Measurements from ENCODE around the gene E4F1. TPM values are rescaled to one million over a fixed set of nuclear protein-coding genes. Genes with fewer than 3 reads are reported as not detected.

Gene E4F1
- total and polyA plus RNA-seq, 2 donors (not counting 3 experiments of a cell fraction or from before 2014, with no cell fraction given) = 28.6 to 32.7 TPM

DNA sequence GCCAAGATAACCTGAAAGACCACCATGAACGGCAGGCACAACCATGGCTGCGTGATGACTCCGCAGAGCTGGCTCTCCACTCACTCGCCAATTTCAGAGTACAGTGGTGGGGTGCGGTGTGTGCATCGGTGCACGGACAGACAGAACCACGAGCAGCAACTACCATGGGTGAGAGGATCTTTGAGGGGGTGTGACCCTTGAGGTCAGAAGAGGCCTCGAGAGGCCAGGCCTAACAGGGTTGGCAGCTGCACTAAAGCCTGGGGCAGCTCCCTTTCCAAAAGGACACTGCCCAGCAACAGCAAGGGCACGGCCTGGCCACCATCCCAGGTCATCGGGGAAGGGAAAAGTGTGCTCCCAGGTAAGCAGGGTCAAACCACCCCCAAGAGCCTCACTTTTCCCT is 29.9 kb downstream of the E4F1 start:
- Histone ChIP-seq H3K4me3 (replicated peaks in 1 of 3; ENCODE audit: insufficient read depth in 1 of 3, low read depth in 1 of 3, low read length in 3 of 3) (no peak overlapping the region), H3K9me3 (replicated peaks; ENCODE audit: control insufficient read depth, insufficient read depth, low read length) (no peaks in the 10 kb centered on the region), H4K20me1 (replicated peaks; ENCODE audit: control insufficient read depth, extremely low read depth, insufficient read depth, low read length) (no peaks in the 10 kb centered on the region), H3K9ac (replicated peaks; ENCODE audit: extremely low read depth, insufficient read depth, low read length) (no peak overlapping the region), H2AFZ (ENCODE audit: low read depth, low read length) (no peak overlapping the region), H3K27me3 (ENCODE audit: control insufficient read depth in 2 of 2, insufficient read depth in 2 of 2, low read length in 2 of 2) (no peaks in the 10 kb centered on the region), H3K4me1 (ENCODE audit: control insufficient read depth, extremely low read depth, insufficient read depth, low read length) (peaks cover 13% of the 10 kb centered on the region), H3K9me1 (replicated peaks; ENCODE audit: control insufficient read depth, extremely low read depth, insufficient read depth, low read length) (no peaks in the 10 kb centered on the region), H3K27ac (ENCODE audit: insufficient read depth, low read depth, low read length) (no peak overlapping the region), H3K79me2 (ENCODE audit: control insufficient read depth, insufficient read depth, low read length) (peaks cover 23% of the 10 kb centered on the region), H3K4me2 (ENCODE audit: insufficient read depth, low read length) (no peak overlapping the region), H3K36me3 (ENCODE audit: control insufficient read depth in 2 of 2, extremely low read depth in 1 of 2, insufficient read depth in 2 of 2, low read length in 2 of 2) (peaks cover 28% of the 10 kb centered on the region in 2 experiments)
- FAIRE-seq (no peak), DNase-seq (ENCODE audit: low read depth, low spot score) (no peak)
- intact Hi-C loops (cut with micrococcal nuclease) = loop anchor here (5.0 kb wide), 1 partner anchor 56 kb away; the partner anchor contains the start of gene CASKIN1
- no peak for TF ChIP-seq MAX (IDR thresholded peaks at IDR 0.05; ENCODE audit: insufficient read depth, insufficient read length)
- TF ChIP-seq POLR2A (IDR thresholded peaks at IDR 0.05; ENCODE audit: low read depth, low read length) = no peak
- POLR2A ChIA-PET = no interaction called here
- dilution Hi-C loops (cut with MboI; ENCODE audit: extremely low pct_ligation_motif_present, low sequenced_read_pairs) = no loop called here
- CTCF ChIA-PET = no interaction called here
- TSS peak; percentile 51 for BruUV-seq (replicated peaks)

- Histone ChIP-seq H3K4me1 (ENCODE audit: control insufficient read depth, extremely low read depth, insufficient read depth, low read length) (peaks cover 7% of the 10 kb centered on the region), H3K79me2 (ENCODE audit: control insufficient read depth, insufficient read depth, low read length) (peaks cover 26% of the 10 kb centered on the region), H3K4me2 (ENCODE audit: insufficient read depth, low read length) (no peak overlapping the region), H4K20me1 (replicated peaks; ENCODE audit: control insufficient read depth, extremely low read depth, insufficient read depth, low read length) (no peaks in the 10 kb centered on the region), H3K27me3 (ENCODE audit: control insufficient read depth in 2 of 2, insufficient read depth in 2 of 2, low read length in 2 of 2) (no peaks in the 10 kb centered on the region), H3K27ac (ENCODE audit: insufficient read depth, low read depth, low read length) (no peak overlapping the region), H3K9me1 (replicated peaks; ENCODE audit: control insufficient read depth, extremely low read depth, insufficient read depth, low read length) (no peaks in the 10 kb centered on the region), H3K9me3 (replicated peaks; ENCODE audit: control insufficient read depth, insufficient read depth, low read length) (no peaks in the 10 kb centered on the region), H3K36me3 (ENCODE audit: control insufficient read depth in 2 of 2, extremely low read depth in 1 of 2, insufficient read depth in 2 of 2, low read length in 2 of 2) (peaks cover 33 to 37% of the 10 kb centered on the region in 2 experiments), H2AFZ (ENCODE audit: low read depth, low read length) (no peak overlapping the region), H3K9ac (replicated peaks; ENCODE audit: extremely low read depth, insufficient read depth, low read length) (no peak overlapping the region), H3K4me3 (replicated peaks in 1 of 3; ENCODE audit: insufficient read depth in 1 of 3, low read depth in 1 of 3, low read length in 3 of 3) (no peak overlapping the region)
- dilution Hi-C loops (cut with MboI; ENCODE audit: extremely low pct_ligation_motif_present, low sequenced_read_pairs) = no loop called here
- FAIRE-seq = no peak
- no peak for DNase-seq (ENCODE audit: low read depth, low spot score)
- intact Hi-C loops (cut with micrococcal nuclease) = no loop called here
- TF ChIP-seq POLR2AphosphoS5 (IDR thresholded peaks at IDR 0.05; ENCODE audit: insufficient read depth, low read depth, low read length) = no peak
- no peak for TF ChIP-seq CTCF (IDR thresholded peaks at IDR 0.05; ENCODE audit: extremely low read depth in 1 of 2, insufficient read depth in 1 of 2, low read depth in 1 of 2, low read length in 2 of 2)
- TF ChIP-seq POLR2A (IDR thresholded peaks at IDR 0.05; ENCODE audit: low read depth, low read length) = no peak
- POLR2A ChIA-PET = no interaction called here
- CTCF ChIA-PET = no interaction called here
- BruUV-seq (replicated peaks) = no TSS peak
Observed at GRCh38 chr16:2256531-2257140, 33.2 kb downstream of the E4F1 start.

Data from endothelial cell of umbilical vein (primary cell).